ENCODE results near the gene PDCD11.
"Not testable (repeated sequence)": the region's sequence is repeated elsewhere in the genome, so short reads cannot be mapped to it uniquely, and the experiment has no call there.

PDCD11 gene

GRCh38 chr10:103396067-103396788 is at the start of gene PDCD11, which contains the start of gene ATP5MK:
PDCD11 (plus strand) TSS chr10:103396626; CDS start chr10:103398427, 1,801 bp downstream.
ATP5MK (minus strand) TSS chr10:103396475; CDS start chr10:103392457, 4,018 bp downstream.
- peak; percentile 99 for DNase-seq (ENCODE audit: low spot score)

GRCh38 chr10:103350175-103350516 is 46.3 kb upstream of the PDCD11 start:
- no peak for DNase-seq (ENCODE audit: low spot score)

- peak; percentile 84 for DNase-seq (ENCODE audit: low spot score)
Observed at GRCh38 chr10:103350517-103351260, 45.7 kb upstream of the PDCD11 start, which contains the start of gene PCGF6. PCGF6 (minus strand) TSS chr10:103351140; CDS start chr10:103351066, 74 bp downstream.

- DNase-seq (ENCODE audit: low spot score) = no peak
Observed at GRCh38 chr10:103353281-103353680, 43.1 kb upstream of the PDCD11 start.

GRCh38 chr10:103354567-103354966 is 41.9 kb upstream of the PDCD11 start:
- DNase-seq (ENCODE audit: low spot score) = not testable (repeated sequence)

- no peak for DNase-seq (ENCODE audit: low spot score)
Observed at GRCh38 chr10:103355906-103356599, 40.4 kb upstream of the PDCD11 start.

GRCh38 chr10:103359493-103359892 is 36.9 kb upstream of the PDCD11 start:
- not testable (repeated sequence) for DNase-seq (ENCODE audit: low spot score)

GRCh38 chr10:103360791-103361190 is 35.6 kb upstream of the PDCD11 start:
- not testable (repeated sequence) for DNase-seq (ENCODE audit: low spot score)

- peak; percentile 6 for DNase-seq (ENCODE audit: low spot score)
Observed at GRCh38 chr10:103367379-103367781, 29.0 kb upstream of the PDCD11 start.

- DNase-seq (ENCODE audit: low spot score) = peak; percentile 97
Observed at GRCh38 chr10:103367782-103368518, 28.5 kb upstream of the PDCD11 start, which contains the start of gene TAF5. TAF5 (plus strand) TSS chr10:103367976; CDS start chr10:103367990, 14 bp downstream.

- no peak for DNase-seq (ENCODE audit: low spot score)
Observed at GRCh38 chr10:103373544-103373943, 22.9 kb upstream of the PDCD11 start.

GRCh38 chr10:103374263-103374662 is 22.2 kb upstream of the PDCD11 start:
- DNase-seq (ENCODE audit: low spot score) = no peak

- DNase-seq (ENCODE audit: low spot score) = no peak
Observed at GRCh38 chr10:103382769-103383168, 13.7 kb upstream of the PDCD11 start.

- no peak for DNase-seq (ENCODE audit: low spot score)
Observed at GRCh38 chr10:103394180-103394579, 2.2 kb upstream of the PDCD11 start.

GRCh38 chr10:103395754-103396066 is 716 bp upstream of the PDCD11 start:
- DNase-seq (ENCODE audit: low spot score) = no peak

- no peak for DNase-seq (ENCODE audit: low spot score)
Observed at GRCh38 chr10:103396789-103397087, 312 bp downstream of the PDCD11 start.

GRCh38 chr10:103397191-103397825 is 882 bp downstream of the PDCD11 start:
- DNase-seq (ENCODE audit: low spot score) = no peak

- DNase-seq (ENCODE audit: low spot score) = no peak
Observed at GRCh38 chr10:103413564-103413963, 17.1 kb downstream of the PDCD11 start.

GRCh38 chr10:103415581-103415980 is 19.2 kb downstream of the PDCD11 start:
- DNase-seq (ENCODE audit: low spot score) = no peak

GRCh38 chr10:103416436-103417147 is 20.2 kb downstream of the PDCD11 start:
- peak; percentile 88 for DNase-seq (ENCODE audit: low spot score)

- not testable (repeated sequence) for DNase-seq (ENCODE audit: low spot score)
Observed at GRCh38 chr10:103417148-103417469, 20.7 kb downstream of the PDCD11 start.
